HepG2 (cell line): Measurements from ENCODE around the gene LAMB2. TPM values are rescaled to one million over a fixed set of nuclear protein-coding genes. Genes with fewer than 3 reads are reported as not detected.

Experiments used
- CAMTA2 ChIP-seq: sonication (generic); formaldehyde crosslinking; IDR thresholded peaks from 2 replicates; pipeline ENCODE4 v1.4.0; 2020; ENCODE audit warnings: mild to moderate bottlenecking, missing genetic modification reagents, borderline replicate concordance
- CCAR2 ChIP-seq: fragments of 200-400 bp; formaldehyde crosslinking; optimal IDR thresholded peaks from 2 replicates; pipeline ENCODE3; 2018; ENCODE audit warnings: low read depth, mild to moderate bottlenecking, low read length, moderate library complexity
- CENPX ChIP-seq: sonication (generic); formaldehyde crosslinking; IDR thresholded peaks from 2 replicates; pipeline ENCODE4 v1.9.0; 2021; ENCODE audit warnings: mild to moderate bottlenecking, missing genetic modification reagents, moderate library complexity
- DBP ChIP-seq: sonication (generic); formaldehyde crosslinking; IDR thresholded peaks from 2 replicates; pipeline ENCODE4 v1.4.0; 2020; ENCODE audit warnings: missing genetic modification reagents; ENCODE audit errors: not compliant biosample characterization
- FOXM1 ChIP-seq: sonication (generic); formaldehyde crosslinking; IDR thresholded peaks from 2 replicates; pipeline ENCODE4 v1.5.0; 2020; ENCODE audit warnings: missing genetic modification reagents
- GPN1 ChIP-seq: sonication (generic); formaldehyde crosslinking; IDR thresholded peaks from 2 replicates; pipeline ENCODE4 v1.5.1; 2020; ENCODE audit warnings: missing genetic modification reagents, borderline replicate concordance
- JDP2 ChIP-seq: sonication (generic); formaldehyde crosslinking; IDR thresholded peaks from 2 replicates; pipeline ENCODE4 v1.8.1; 2022; ENCODE audit warnings: missing genetic modification reagents, borderline replicate concordance
- KDM6A ChIP-seq: IDR thresholded peaks from 2 replicates; pipeline ENCODE4 v1.6.1; 2016; ENCODE audit warnings: low read depth
- MTA3 ChIP-seq: sonication (generic); formaldehyde crosslinking; IDR thresholded peaks from 2 replicates; pipeline ENCODE4 v1.4.0; 2020; ENCODE audit warnings: missing genetic modification reagents
- NR2F6 ChIP-seq, 2 experiments: IDR thresholded peaks; 2 replicates each; pipeline ENCODE4 v1.6.1; 2016; ENCODE audit warnings: antibody characterized with exemption in 1 of 2, mild to moderate bottlenecking in 1 of 2
- PAX8 ChIP-seq: sonication (generic); formaldehyde crosslinking; IDR thresholded peaks from 2 replicates; pipeline ENCODE4 v1.8.0; 2022; ENCODE audit warnings: mild to moderate bottlenecking, missing genetic modification reagents, borderline replicate concordance
- RARA ChIP-seq: IDR thresholded peaks from 2 replicates; pipeline ENCODE4 v1.6.1; 2016; ENCODE audit warnings: missing genetic modification reagents, missing compliant biosample characterization
- SRY ChIP-seq: sonication (generic); formaldehyde crosslinking; IDR thresholded peaks from 2 replicates; pipeline ENCODE4 v1.8.0; 2022; ENCODE audit warnings: mild to moderate bottlenecking, missing genetic modification reagents
- TCF7 ChIP-seq: sonication (generic); IDR thresholded peaks from 2 replicates; pipeline ENCODE4 v1.6.1; 2016; ENCODE audit warnings: antibody characterized with exemption, low read depth
- ZBTB40 ChIP-seq, 2 experiments: fragments of 450-650 bp in 1 of 2; sonication (generic) in 1 of 2; formaldehyde crosslinking in 1 of 2; IDR thresholded peaks; 2 replicates each; pipeline versions ENCODE4 v1.6.1 to v1.8.0; 2016 to 2022; ENCODE audit warnings: antibody characterized with exemption in 1 of 2, mild to moderate bottlenecking in 1 of 2, missing genetic modification reagents in 1 of 2
- ZFP1 ChIP-seq: IDR thresholded peaks from 2 replicates; pipeline ENCODE4 v1.6.1; 2016
- ZNF17 ChIP-seq: sonication (generic); formaldehyde crosslinking; IDR thresholded peaks from 2 replicates; pipeline ENCODE4 v1.5.0; 2020; ENCODE audit warnings: mild to moderate bottlenecking, missing genetic modification reagents
- ZNF552 ChIP-seq: sonication (generic); formaldehyde crosslinking; IDR thresholded peaks from 2 replicates; pipeline ENCODE4 v1.9.0; 2022; ENCODE audit warnings: missing genetic modification reagents, mild to moderate bottlenecking, borderline replicate concordance
- ZNF782 ChIP-seq: sonication (generic); formaldehyde crosslinking; IDR thresholded peaks from 2 replicates; pipeline ENCODE4 v1.4.0; 2020; ENCODE audit warnings: missing genetic modification reagents, mild to moderate bottlenecking, borderline replicate concordance
- ZSCAN25 ChIP-seq: sonication (generic); formaldehyde crosslinking; IDR thresholded peaks from 2 replicates; pipeline ENCODE4 v1.8.0; 2022; ENCODE audit warnings: mild to moderate bottlenecking, missing genetic modification reagents
- polyA plus RNA-seq, 8 experiments: library from polyadenylated mRNA; depleted of rRNA in 3 of 8; stranded (reverse) in 7 of 8; unstranded in 1 of 8; fragments of >200 nt; fragmentation: Illumina TruSeq in 4 of 8; extraction: Trizol in 4 of 8; gene quantifications; 2 replicates each; pipeline versions ENCODE4 v1.2.1 to v1.2.3, GENCODE V29; 2011 to 2016; ENCODE audit warnings: low read depth in 4 of 8, missing spikeins in 1 of 8, mixed read lengths in 1 of 8; ENCODE audit not compliant: insufficient read depth in 1 of 8
- total RNA-seq, 5 experiments: library from RNA; depleted of rRNA; stranded (reverse); fragments of >200 nt; fragmentation: Illumina TruSeq; extraction: Trizol; gene quantifications; 2 replicates each; pipeline ENCODE4 v1.2.3, GENCODE V29; 2016; ENCODE audit warnings: low read depth in 1 of 5

Gene LAMB2
- total and polyA plus RNA-seq, 2 of the 13 experiments (the other 11 are each of a cell fraction or from before 2014, with no cell fraction given) = 208 to 443 TPM

DNA sequence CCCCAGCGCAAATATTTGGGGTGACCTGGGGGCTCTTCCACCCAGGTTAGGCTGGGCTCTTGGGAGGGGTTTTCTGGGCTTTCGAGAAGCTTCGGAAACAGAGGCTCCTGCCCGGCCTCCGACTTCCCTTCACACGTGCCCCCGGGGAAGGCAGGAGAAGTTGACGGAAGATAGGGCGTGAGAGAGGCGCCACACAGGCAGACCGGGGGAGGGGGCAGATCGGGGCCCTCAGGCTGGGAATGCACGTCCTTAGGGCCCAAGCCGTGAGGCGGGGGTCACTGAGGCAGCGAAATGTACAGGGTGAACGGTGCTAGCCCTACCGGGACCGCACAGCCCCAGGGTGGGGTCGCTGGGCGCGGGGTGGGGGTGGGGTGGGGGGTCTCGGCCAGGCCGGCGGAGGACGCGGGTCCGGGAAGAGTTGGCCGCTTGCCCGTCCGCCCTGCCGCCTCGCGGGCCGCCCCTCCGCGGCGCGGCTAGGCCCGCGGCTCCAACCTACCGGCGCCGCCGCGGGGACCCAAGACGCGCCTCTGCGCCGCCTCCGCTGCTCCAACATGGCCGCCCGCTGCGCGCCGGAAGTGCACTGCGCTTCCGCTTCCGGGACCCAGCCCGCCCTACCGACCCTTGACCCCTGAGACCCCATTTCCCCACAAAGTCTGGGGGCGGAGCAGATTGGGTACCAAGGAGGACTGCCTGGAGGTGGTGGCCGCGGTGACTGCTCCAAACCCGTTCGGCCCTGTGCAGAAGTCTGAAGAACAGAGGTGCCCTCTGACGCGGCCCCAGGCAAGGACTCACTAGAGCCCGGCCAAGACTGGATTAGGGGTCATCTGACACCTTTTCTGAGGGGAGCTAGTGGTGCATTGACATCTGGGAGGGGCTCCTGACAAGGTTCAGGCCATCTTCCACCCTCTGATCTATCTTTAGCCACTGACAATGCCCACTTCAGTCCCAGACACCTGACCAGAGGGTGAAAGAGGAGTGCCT, 33.2 kb upstream of the LAMB2 start, which contains the start of gene CCDC71 (continued):
- TF ChIP-seq TCF7 (no peak), ZNF552 (CRISPR knock-in tag) (no peak), FOXM1 (CRISPR knock-in tag) (no peak), MTA3 (CRISPR knock-in tag) (no peak), RARA (CRISPR knock-in tag) (0 out of 2 replicates have a peak, but pooled peaks have one; percentile 26), ZSCAN25 (CRISPR knock-in tag) (no peak), NR2F6 (IDR thresholded peaks at IDR 0.05) (peak; percentile 92), NR2F6 (CRISPR knock-in tag; IDR thresholded peaks at IDR 0.05) (peak; percentile 97), SRY (CRISPR knock-in tag) (0 out of 2 replicates have a peak, but pooled peaks have one; percentile 41), ZNF17 (CRISPR knock-in tag) (no peak), ZBTB40 (IDR thresholded peaks at IDR 0.05) (peak; percentile 74), ZBTB40 (CRISPR knock-in tag; IDR thresholded peaks at IDR 0.05) (no peak), CAMTA2 (CRISPR knock-in tag) (no peak), GPN1 (CRISPR knock-in tag) (no peak), CCAR2 (no peak), ZNF782 (CRISPR knock-in tag) (0 out of 2 replicates have a peak, but pooled peaks have one; percentile 64), JDP2 (CRISPR knock-in tag) (no peak), DBP (no peak), ZFP1 (no peak), CENPX (CRISPR knock-in tag) (no peak), PAX8 (no peak; the same call in 1 of the 2 replicates), KDM6A (no peak)
